Measurements from ENCODE around the gene DRAXIN.

- TF ChIP-seq CTCF (conservative IDR thresholded peaks at IDR 0.05; ENCODE audit: low read length) (no peak), EZH2phosphoT487 (IDR thresholded peaks at IDR 0.05; ENCODE audit: borderline replicate concordance, low read depth, low read length) (no peak)
Observed at GRCh38 chr1:11701551-11701961, 10.0 kb downstream of the DRAXIN start.

Data from OCI-LY7 (cell line).